Transverse colon (tissue), 4 donors: ENCODE data around the gene SLC25A24. TPM values are rescaled to one million over a fixed set of nuclear protein-coding genes. Genes with fewer than 3 reads are reported as not detected.
"Not testable (repeated sequence)": the region's sequence is repeated elsewhere in the genome, so short reads cannot be mapped to it uniquely, and the experiment has no call there.

Experiments
- DNase-seq: peaks from one replicate; pipeline ENCODE4 v3.0.0-alpha.2; 2019
- H3K27ac ChIP-seq, 4 donors: fragments of 200-600 bp; sonication (generic); 2 replicates each; pipeline ENCODE4 v1.5.1; 2016 to 2018; ENCODE audit warnings: inconsistent platforms in 4 of 4
- H3K27me3 ChIP-seq: fragments of 200-600 bp; sonication (generic); 2 replicates; pipeline ENCODE4 v1.5.1; 2017; ENCODE audit warnings: inconsistent platforms
- H3K36me3 ChIP-seq, 4 donors: fragments of 200-600 bp; sonication (generic); 2 replicates each; pipeline ENCODE4 v1.5.1; 2017 to 2019; ENCODE audit warnings: inconsistent platforms in 4 of 4
- H3K4me1 ChIP-seq, 4 donors: fragments of 200-600 bp; sonication (generic); 2 replicates each; pipeline ENCODE4 v1.5.1; 2017 to 2020; ENCODE audit warnings: inconsistent platforms in 4 of 4
- H3K4me3 ChIP-seq, 4 donors: fragments of 200-600 bp; sonication (generic); 1 replicate in 1 of 4; 2 replicates in 3 of 4; pipeline versions ENCODE4 v1.5.1 to v1.6.1; 2017 to 2019; ENCODE audit warnings: inconsistent platforms in 4 of 4
- H3K9me3 ChIP-seq, 2 donors: fragments of 200-600 bp; sonication (generic); 2 replicates each; pipeline ENCODE4 v1.5.1; 2017 to 2019; ENCODE audit warnings: inconsistent platforms in 2 of 2
- EP300 ChIP-seq: sonication (generic); formaldehyde crosslinking; IDR thresholded peaks from one replicate; pipeline ENCODE4 v1.6.1; 2017; ENCODE audit warnings: antibody characterized with exemption, low read depth
- POLR2A ChIP-seq: fragments of 450-650 bp; IDR thresholded peaks from one replicate; pipeline ENCODE4 v1.6.1; 2016; ENCODE audit warnings: antibody characterized with exemption, mild to moderate bottlenecking, moderate library complexity
- POLR2AphosphoS5 ChIP-seq, 3 donors: sonication (generic); formaldehyde crosslinking; IDR thresholded peaks; one replicate each; pipeline ENCODE4 v1.6.1; 2016; ENCODE audit warnings: antibody characterized with exemption in 3 of 3
- WGBS, 2 donors: methylation state at CpG; one replicate each; pipeline ENCODE4 v1.1.5; 2018; ENCODE audit warnings: low coverage in 1 of 2; 5-methylcytosine and 5-hydroxymethylcytosine counted together
- in situ Hi-C, 4 donors: fragments of 200-750 bp; cut with MboI; loops; one replicate each; pipeline versions ENCODE4 v1.15.0 to v1.15.1; 2017; ENCODE audit warnings: low sequenced_read_pairs in 3 of 4, low pct_ligation_motif_present in 1 of 4, low pct_unique_long_range_greater_than_20kb in 1 of 4
- intact Hi-C: fragments of 100-400 bp; cut with DNase I; formaldehyde crosslinking; loops from one replicate; pipeline ENCODE4 v1.15.1; 2023; ENCODE audit warnings: low total_unique reads
- total RNA-seq, 4 donors: library from RNA; depleted of rRNA; stranded (reverse); fragments of >200 nt; gene quantifications; one replicate each; pipeline ENCODE4 v1.1.0, GENCODE V29; 2016
- TF ChIP-seq, protein P1 (sequence below), 5 experiments: fragments of 200-600 bp in 3 of 5; fragments of 450-650 bp in 2 of 5; sonication (generic) in 3 of 5; IDR thresholded peaks; 1 replicate in 2 of 5; 2 replicates in 3 of 5; pipeline ENCODE4 v1.5.1; 2016 to 2017; ENCODE audit warnings: antibody characterized with exemption in 5 of 5, inconsistent platforms in 3 of 5, mild to moderate bottlenecking in 2 of 5, moderate library complexity in 1 of 5

SLC25A24 gene
- total RNA-seq, 4 donors from 2014 or later = 56.5 to 83.0 (median 77.3) TPM

DNA sequence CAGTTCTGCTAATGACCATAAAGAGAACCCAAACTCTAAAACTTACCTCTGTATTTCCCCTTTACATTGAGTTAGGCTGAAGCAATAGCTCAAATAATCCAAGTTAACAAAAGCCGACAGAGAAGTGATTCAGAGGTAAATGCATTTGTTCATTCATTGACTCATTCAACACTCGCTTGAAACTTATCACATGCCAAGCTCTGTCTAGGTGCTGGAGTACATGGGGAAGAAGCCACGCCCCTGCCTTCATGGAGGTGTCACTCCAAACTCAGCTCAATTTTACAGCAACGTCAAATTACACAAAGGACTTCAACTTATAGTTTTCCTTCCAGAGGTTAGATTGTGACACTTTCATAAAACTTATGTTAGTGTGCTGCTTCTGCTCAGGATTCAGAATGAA is 45.8 kb downstream of the SLC25A24 start:
- H3K9me3 ChIP-seq = no peaks in the 10 kb centered on the region
- intact Hi-C loops (no loop called here), in situ Hi-C loops (no loop called here)
- no peaks in the 10 kb centered on the region for H3K4me1 ChIP-seq
- peaks cover 0 to 45% (median 19%) of the 10 kb centered on the region in 4 donors for H3K36me3 ChIP-seq
- no peak for DNase-seq
- no peak overlapping the region for H3K27ac ChIP-seq
- H3K27me3 ChIP-seq = no peaks in the 10 kb centered on the region
- no peak overlapping the region for H3K4me3 ChIP-seq
- TF ChIP-seq POLR2AphosphoS5 (IDR thresholded peaks at IDR 0.05) (no peak), EP300 (no peak), POLR2A (no peak)
- TF ChIP-seq, protein P1, sequence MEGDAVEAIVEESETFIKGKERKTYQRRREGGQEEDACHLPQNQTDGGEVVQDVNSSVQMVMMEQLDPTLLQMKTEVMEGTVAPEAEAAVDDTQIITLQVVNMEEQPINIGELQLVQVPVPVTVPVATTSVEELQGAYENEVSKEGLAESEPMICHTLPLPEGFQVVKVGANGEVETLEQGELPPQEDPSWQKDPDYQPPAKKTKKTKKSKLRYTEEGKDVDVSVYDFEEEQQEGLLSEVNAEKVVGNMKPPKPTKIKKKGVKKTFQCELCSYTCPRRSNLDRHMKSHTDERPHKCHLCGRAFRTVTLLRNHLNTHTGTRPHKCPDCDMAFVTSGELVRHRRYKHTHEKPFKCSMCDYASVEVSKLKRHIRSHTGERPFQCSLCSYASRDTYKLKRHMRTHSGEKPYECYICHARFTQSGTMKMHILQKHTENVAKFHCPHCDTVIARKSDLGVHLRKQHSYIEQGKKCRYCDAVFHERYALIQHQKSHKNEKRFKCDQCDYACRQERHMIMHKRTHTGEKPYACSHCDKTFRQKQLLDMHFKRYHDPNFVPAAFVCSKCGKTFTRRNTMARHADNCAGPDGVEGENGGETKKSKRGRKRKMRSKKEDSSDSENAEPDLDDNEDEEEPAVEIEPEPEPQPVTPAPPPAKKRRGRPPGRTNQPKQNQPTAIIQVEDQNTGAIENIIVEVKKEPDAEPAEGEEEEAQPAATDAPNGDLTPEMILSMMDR (IDR thresholded peaks at IDR 0.05) = no peak
- 78 to 98% methylated on average over 4 of the region's 4 CpGs for WGBS, 2 donors

DNA sequence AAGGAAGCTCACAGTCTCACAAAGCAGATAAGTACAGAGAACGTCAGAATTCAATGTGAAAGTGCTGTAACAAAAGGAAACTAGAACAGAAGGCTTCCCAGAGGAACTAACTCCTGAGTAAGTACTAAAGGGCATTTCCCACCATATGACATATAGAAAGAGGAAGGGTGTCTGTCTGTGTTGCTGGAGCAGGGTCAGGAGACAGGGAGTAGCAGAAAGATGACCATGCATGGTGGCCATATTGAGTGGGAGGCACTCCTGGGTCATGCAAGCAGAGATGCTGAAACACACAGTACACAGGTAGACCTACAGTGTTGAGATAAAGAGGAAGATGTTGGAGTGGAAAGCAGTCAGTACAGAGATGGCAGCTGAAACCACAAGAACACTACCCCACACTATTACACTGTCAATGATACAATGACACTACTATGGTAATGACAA is 47.3 kb downstream of the SLC25A24 start:
- no peak for DNase-seq
- WGBS, 2 donors = 64 to 100% methylated on average over 1 of the region's 1 CpG
- H3K36me3 ChIP-seq = peaks cover 0 to 48% (median 22%) of the 10 kb centered on the region in 4 donors

DNA sequence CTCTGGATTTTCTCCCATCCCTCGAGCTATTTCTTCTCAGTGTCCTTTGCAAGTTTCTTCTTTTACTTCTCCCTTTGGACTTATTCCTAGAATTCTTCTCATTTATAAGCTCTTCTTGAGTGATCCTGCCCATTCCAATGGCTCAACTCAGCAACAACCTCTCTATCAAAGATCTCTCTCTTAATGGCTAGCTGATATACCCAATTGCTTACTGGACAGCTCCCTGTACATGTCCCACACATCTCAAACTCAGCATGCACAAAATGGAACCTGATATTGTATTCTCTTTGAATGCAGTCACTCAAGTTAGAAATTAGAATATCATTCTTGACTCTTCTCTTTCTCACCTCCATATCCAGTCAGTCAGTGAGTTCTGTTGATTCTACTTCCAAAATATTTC is 48.6 kb downstream of the SLC25A24 start:
- Histone ChIP-seq H3K27me3 (no peaks in the 10 kb centered on the region), H3K4me1 (no peaks in the 10 kb centered on the region), H3K36me3 (peaks cover 0 to 52% (median 24%) of the 10 kb centered on the region in 4 donors), H3K9me3 (no peaks in the 10 kb centered on the region), H3K27ac (no peak overlapping the region), H3K4me3 (no peak overlapping the region)
- in situ Hi-C loops (no loop called here), intact Hi-C loops (no loop called here)
- no peak for DNase-seq
- no peak for TF ChIP-seq POLR2A
- TF ChIP-seq, protein P1 (IDR thresholded peaks at IDR 0.05) = no peak
- no peak for TF ChIP-seq EP300
- TF ChIP-seq POLR2AphosphoS5 (IDR thresholded peaks at IDR 0.05) = no peak
- WGBS, 2 donors = 92 to 94% methylated on average over 1 of the region's 1 CpG

More for the DNA sequence above, 47.3 kb downstream of the SLC25A24 start:
- H3K4me3 ChIP-seq = no peak overlapping the region
- intact Hi-C loops (no loop called here), in situ Hi-C loops (no loop called here)
- no peaks in the 10 kb centered on the region for H3K4me1 ChIP-seq
- TF ChIP-seq EP300 (no peak), POLR2A (no peak), POLR2AphosphoS5 (IDR thresholded peaks at IDR 0.05) (no peak)
- TF ChIP-seq, protein P1 (IDR thresholded peaks at IDR 0.05) = no peak
- H3K27me3 ChIP-seq = no peaks in the 10 kb centered on the region
- no peak overlapping the region for H3K27ac ChIP-seq
- no peaks in the 10 kb centered on the region for H3K9me3 ChIP-seq

DNA sequence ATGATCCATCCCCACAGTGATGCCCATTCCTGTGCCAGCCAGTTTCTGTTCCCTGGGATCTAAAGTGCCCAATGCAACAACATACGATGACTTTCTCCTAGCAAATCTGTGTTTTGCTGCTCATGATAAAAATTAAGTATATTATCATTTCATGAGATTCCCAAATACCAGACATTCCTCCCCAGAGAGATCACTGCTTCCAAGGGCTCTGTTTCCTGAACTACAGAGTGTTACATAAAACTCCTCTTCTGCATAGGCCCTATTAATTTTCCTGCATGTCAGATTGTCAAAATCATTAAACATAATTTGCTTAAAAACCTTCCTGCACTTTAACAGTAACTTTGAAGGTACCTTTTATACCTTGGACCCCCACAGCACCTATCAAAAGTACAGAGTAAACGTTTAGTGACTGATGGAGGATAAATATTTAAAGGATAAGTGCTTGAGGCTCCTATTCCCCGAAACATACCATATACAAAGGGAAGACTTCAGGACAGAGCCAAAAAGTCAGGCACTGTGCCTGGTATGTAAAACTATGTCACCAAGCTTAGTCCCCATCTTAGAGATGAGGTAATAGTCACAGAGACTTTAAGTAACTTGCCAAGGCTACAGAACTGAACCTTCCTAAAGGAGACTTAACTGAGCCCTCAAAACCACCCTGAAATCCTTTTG is 50.2 kb downstream of the SLC25A24 start:
- 64 to 77% methylated on average over 3 of the region's 3 CpGs for WGBS, 2 donors
- DNase-seq = no peak
- H3K4me3 ChIP-seq = no peak overlapping the region
- H3K27me3 ChIP-seq = no peaks in the 10 kb centered on the region
- peaks cover 0 to 6% of the 10 kb centered on the region in 2 donors for H3K9me3 ChIP-seq
- TF ChIP-seq POLR2A (no peak), POLR2AphosphoS5 (IDR thresholded peaks at IDR 0.05) (no peak), EP300 (no peak)
- TF ChIP-seq, protein P1 (IDR thresholded peaks at IDR 0.05) = no peak
- no peaks in the 10 kb centered on the region for H3K4me1 ChIP-seq
- in situ Hi-C loops = no loop called here
- H3K27ac ChIP-seq = no peak overlapping the region
- H3K36me3 ChIP-seq = peaks cover 0 to 51% (median 24%) of the 10 kb centered on the region in 4 donors
- intact Hi-C loops = no loop called here

GRCh38 chr1:108144569-108144968 is 55.6 kb downstream of the SLC25A24 start:
- in situ Hi-C loops, H3K27me3 ChIP-seq: not testable (repeated sequence)
- WGBS, 2 donors = 100% methylated on average over 1 of the region's 1 CpG

More at GRCh38 chr1:108144569-108144968, 55.6 kb downstream of the SLC25A24 start:
- intact Hi-C loops, H3K4me1 ChIP-seq, H3K27ac ChIP-seq, DNase-seq, H3K9me3 ChIP-seq, H3K4me3 ChIP-seq: not testable (repeated sequence)
- H3K36me3 ChIP-seq = peaks cover 0 to 37% (median 18%) of the 10 kb centered on the region in 4 donors
